ENCODE measurements around the gene KIAA0586. TPM values are rescaled to one million over a fixed set of nuclear protein-coding genes. Genes with fewer than 3 reads are reported as not detected.

KIAA0586 gene
- total and polyA plus RNA-seq, 2 of the 13 experiments (the other 11 are each of a cell fraction or from before 2014, with no cell fraction given) = 12.6 to 25.2 TPM

DNA sequence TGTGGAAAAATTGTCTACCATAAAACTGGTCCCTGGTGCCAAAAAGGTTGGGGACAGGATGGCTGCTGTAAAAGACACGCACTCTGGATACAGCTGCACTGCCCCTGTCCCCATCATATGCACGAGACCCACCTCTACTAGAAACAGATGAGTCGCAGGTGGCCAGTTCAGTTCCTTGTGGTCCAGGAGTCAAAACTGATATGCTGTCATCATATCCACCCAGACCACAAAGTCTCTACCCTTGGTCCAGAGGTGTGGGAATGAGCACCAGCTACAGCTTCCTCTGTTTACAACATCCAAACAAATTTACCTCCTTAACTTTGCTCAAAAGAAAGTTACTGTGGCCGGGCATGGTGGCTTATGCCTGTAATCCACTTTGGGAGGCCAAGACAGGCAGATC is 166.5 kb downstream of the KIAA0586 start:
- Histone ChIP-seq H3K36me3 (replicated peaks in 1 of 2; ENCODE audit: control insufficient read depth in 1 of 2, insufficient read depth in 2 of 2, low read length in 2 of 2) (no peaks in the 10 kb centered on the region), H3K27me3 (ENCODE audit: control insufficient read depth in 1 of 2, insufficient read depth in 2 of 2, low read length in 2 of 2) (no peaks in the 10 kb centered on the region), H2AFZ (ENCODE audit: low read length) (no peak overlapping the region), H3K9ac (ENCODE audit: insufficient read depth, low read depth, low read length) (no peak overlapping the region), H3K4me1 (ENCODE audit: insufficient read depth, low read length) (no peaks in the 10 kb centered on the region), H3K9me3 (ENCODE audit: low read length) (no peaks in the 10 kb centered on the region), H3K27ac (ENCODE audit: extremely low read length, insufficient read depth, low read length) (no peak overlapping the region), H3K4me2 (ENCODE audit: low read depth, low read length) (no peak overlapping the region), H3K4me3 (replicated peaks in 1 of 3; ENCODE audit: insufficient read depth in 1 of 3, low read depth in 2 of 3, low read length in 3 of 3) (no peak overlapping the region), H4K20me1 (ENCODE audit: insufficient read depth, low read length) (no peaks in the 10 kb centered on the region), H3K79me2 (ENCODE audit: insufficient read depth, low read length) (no peaks in the 10 kb centered on the region)
- TF ChIP-seq MAFG (CRISPR knock-in tag; IDR thresholded peaks at IDR 0.05) (no peak), ZNF776 (CRISPR knock-in tag; IDR thresholded peaks at IDR 0.05) (no peak), PHB2 (IDR thresholded peaks at IDR 0.05; ENCODE audit: partially characterized antibody) (no peak), CEBPG (CRISPR knock-in tag; IDR thresholded peaks at IDR 0.05) (no peak), NCOA1 (CRISPR knock-in tag; IDR thresholded peaks at IDR 0.05) (no peak), MBNL3 (CRISPR knock-in tag; conservative IDR thresholded peaks at IDR 0.05) (no peak), ATRX (CRISPR knock-in tag; IDR thresholded peaks at IDR 0.05; ENCODE audit: borderline replicate concordance) (no peak), TEAD2 (CRISPR knock-in tag; IDR thresholded peaks at IDR 0.05) (no peak)
- TF ChIP-seq, protein P1, sequence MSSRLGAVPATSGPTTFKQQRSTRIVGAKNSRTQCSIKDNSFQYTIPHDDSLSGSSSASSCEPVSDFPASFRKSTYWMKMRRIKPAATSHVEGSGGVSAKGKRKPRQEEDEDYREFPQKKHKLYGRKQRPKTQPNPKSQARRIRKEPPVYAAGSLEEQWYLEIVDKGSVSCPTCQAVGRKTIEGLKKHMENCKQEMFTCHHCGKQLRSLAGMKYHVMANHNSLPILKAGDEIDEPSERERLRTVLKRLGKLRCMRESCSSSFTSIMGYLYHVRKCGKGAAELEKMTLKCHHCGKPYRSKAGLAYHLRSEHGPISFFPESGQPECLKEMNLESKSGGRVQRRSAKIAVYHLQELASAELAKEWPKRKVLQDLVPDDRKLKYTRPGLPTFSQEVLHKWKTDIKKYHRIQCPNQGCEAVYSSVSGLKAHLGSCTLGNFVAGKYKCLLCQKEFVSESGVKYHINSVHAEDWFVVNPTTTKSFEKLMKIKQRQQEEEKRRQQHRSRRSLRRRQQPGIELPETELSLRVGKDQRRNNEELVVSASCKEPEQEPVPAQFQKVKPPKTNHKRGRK (CRISPR knock-in tag; IDR thresholded peaks at IDR 0.05) = no peak
- TF ChIP-seq, protein P2, sequence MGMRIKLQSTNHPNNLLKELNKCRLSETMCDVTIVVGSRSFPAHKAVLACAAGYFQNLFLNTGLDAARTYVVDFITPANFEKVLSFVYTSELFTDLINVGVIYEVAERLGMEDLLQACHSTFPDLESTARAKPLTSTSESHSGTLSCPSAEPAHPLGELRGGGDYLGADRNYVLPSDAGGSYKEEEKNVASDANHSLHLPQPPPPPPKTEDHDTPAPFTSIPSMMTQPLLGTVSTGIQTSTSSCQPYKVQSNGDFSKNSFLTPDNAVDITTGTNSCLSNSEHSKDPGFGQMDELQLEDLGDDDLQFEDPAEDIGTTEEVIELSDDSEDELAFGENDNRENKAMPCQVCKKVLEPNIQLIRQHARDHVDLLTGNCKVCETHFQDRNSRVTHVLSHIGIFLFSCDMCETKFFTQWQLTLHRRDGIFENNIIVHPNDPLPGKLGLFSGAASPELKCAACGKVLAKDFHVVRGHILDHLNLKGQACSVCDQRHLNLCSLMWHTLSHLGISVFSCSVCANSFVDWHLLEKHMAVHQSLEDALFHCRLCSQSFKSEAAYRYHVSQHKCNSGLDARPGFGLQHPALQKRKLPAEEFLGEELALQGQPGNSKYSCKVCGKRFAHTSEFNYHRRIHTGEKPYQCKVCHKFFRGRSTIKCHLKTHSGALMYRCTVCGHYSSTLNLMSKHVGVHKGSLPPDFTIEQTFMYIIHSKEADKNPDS (CRISPR knock-in tag; IDR thresholded peaks at IDR 0.05) = no peak
- FAIRE-seq (no peak), DNase-seq (ENCODE audit: low spot score) (no peak), ATAC-seq (no peak)
- 21% methylated on average over 4 of the region's 4 CpGs for WGBS (ENCODE audit: low lambda C conversion rate)
- POLR2A ChIA-PET = no interaction called here
- in situ Hi-C loops (cut with HindIII; ENCODE audit: extremely low pct_ligation_motif_present, low pct_unique_long_range_greater_than_20kb) (no loop called here), intact Hi-C loops (cut with micrococcal nuclease; ENCODE audit: unreplicated experiment) (no loop called here)
- CTCF ChIA-PET (ENCODE audit: low intra/inter-chr PET ratio, low total read pairs) = no interaction called here
- BruUV-seq (replicated peaks) = no TSS peak

Data from HepG2 (cell line).